Trophoblast cell (in vitro differentiated cells and primary cell): ENCODE data around the gene C10orf71.

ENCODE experiments used
- DNase-seq, 2 donors: peaks; one replicate each; pipeline ENCODE4 v3.0.0-alpha.2; 2016
- H2AFZ ChIP-seq: 2 replicates; pipeline ENCODE4 v1.6.1; 2013; ENCODE audit warnings: low read length, moderate library complexity, mild to moderate bottlenecking; ENCODE audit not compliant: insufficient read depth, poor library complexity
- H2AK5ac ChIP-seq: 2 replicates; pipeline ENCODE4 v1.6.1; 2013; ENCODE audit warnings: mild to moderate bottlenecking, low read length
- H2BK120ac ChIP-seq: 2 replicates; pipeline ENCODE4 v1.6.1; 2013; ENCODE audit warnings: low read length, mild to moderate bottlenecking, moderate library complexity; ENCODE audit not compliant: insufficient read depth, poor library complexity
- H2BK12ac ChIP-seq: 2 replicates; pipeline ENCODE4 v1.6.1; 2013; ENCODE audit warnings: mild to moderate bottlenecking, low read length, moderate library complexity
- H2BK5ac ChIP-seq: 2 replicates; pipeline ENCODE4 v1.6.1; 2013; ENCODE audit warnings: low read length, low read depth, moderate library complexity, mild to moderate bottlenecking; ENCODE audit not compliant: poor library complexity
- H3K14ac ChIP-seq: 2 replicates; pipeline ENCODE4 v1.6.1; 2013; ENCODE audit warnings: mild to moderate bottlenecking, low read length
- H3K18ac ChIP-seq: 2 replicates; pipeline ENCODE4 v1.6.1; 2013; ENCODE audit warnings: mild to moderate bottlenecking, low read length
- H3K23ac ChIP-seq: 2 replicates; pipeline ENCODE4 v1.6.1; 2013; ENCODE audit warnings: low read length
- H3K27ac ChIP-seq: 2 replicates; pipeline ENCODE4 v1.5.1; 2013; ENCODE audit warnings: low read depth, mild to moderate bottlenecking, inconsistent platforms, low read length, moderate library complexity
- H3K27me3 ChIP-seq: 2 replicates; pipeline ENCODE4 v1.6.1; 2013; ENCODE audit warnings: inconsistent platforms, mild to moderate bottlenecking, low read length, moderate library complexity; ENCODE audit not compliant: insufficient read depth
- H3K36me3 ChIP-seq, 2 experiments: 1 replicate in 1 of 2; 2 replicates in 1 of 2; pipeline ENCODE4 v1.6.1; 2013; ENCODE audit warnings: low read length in 2 of 2, mild to moderate bottlenecking in 2 of 2, moderate library complexity in 1 of 2; ENCODE audit not compliant: insufficient read depth in 2 of 2, control insufficient read depth in 1 of 2
- H3K4ac ChIP-seq: 2 replicates; pipeline ENCODE4 v1.6.1; 2013; ENCODE audit warnings: low read depth, mild to moderate bottlenecking, low read length, moderate library complexity
- H3K4me1 ChIP-seq, 2 experiments: 1 replicate in 1 of 2; 2 replicates in 1 of 2; pipeline ENCODE4 v1.6.1; 2013; ENCODE audit warnings: low read length in 2 of 2, mild to moderate bottlenecking in 2 of 2, moderate library complexity in 1 of 2; ENCODE audit not compliant: insufficient read depth in 2 of 2, control insufficient read depth in 1 of 2
- H3K4me2 ChIP-seq: 2 replicates; pipeline ENCODE4 v1.6.1; 2013; ENCODE audit warnings: inconsistent platforms, mild to moderate bottlenecking, low read length, moderate library complexity
- H3K4me3 ChIP-seq: 2 replicates; pipeline ENCODE4 v1.5.1; 2013; ENCODE audit warnings: mild to moderate bottlenecking, low read depth, low read length, inconsistent platforms
- H3K79me1 ChIP-seq: one replicate; pipeline ENCODE4 v1.6.1; 2013; ENCODE audit warnings: low read length
- H3K79me2 ChIP-seq: 2 replicates; pipeline ENCODE4 v1.6.1; 2013; ENCODE audit warnings: low read length, mild to moderate bottlenecking; ENCODE audit not compliant: control insufficient read depth, insufficient read depth, poor library complexity
- H3K9ac ChIP-seq: 2 replicates; pipeline ENCODE4 v1.6.1; 2013; ENCODE audit warnings: mild to moderate bottlenecking, low read length
- H3K9me3 ChIP-seq: 2 replicates; pipeline ENCODE4 v1.6.1; 2013; ENCODE audit warnings: low read depth, mild to moderate bottlenecking, control low read depth, inconsistent platforms, low read length; ENCODE audit not compliant: insufficient read depth
- H4K12ac ChIP-seq: 2 replicates; pipeline ENCODE4 v1.6.1; 2013; ENCODE audit warnings: low read depth, mild to moderate bottlenecking, low read length, moderate library complexity
- H4K8ac ChIP-seq: 2 replicates; pipeline ENCODE4 v1.6.1; 2013; ENCODE audit warnings: low read depth, mild to moderate bottlenecking, low read length, moderate library complexity
- H4K91ac ChIP-seq: one replicate; pipeline ENCODE4 v1.6.1; 2013; ENCODE audit warnings: low read depth, mild to moderate bottlenecking, low read length, moderate library complexity
- WGBS: extraction: QIAGEN DNeasy Blood & Tissue Kit; methylation state at CpG from one replicate; pipeline ENCODE4 v1.1.7; 2013; ENCODE audit warnings: missing lambda C conversion rate; ENCODE audit not compliant: insufficient read length, insufficient coverage; ENCODE audit errors: extremely low coverage; 5-methylcytosine and 5-hydroxymethylcytosine counted together

Gene C10orf71

GRCh38 chr10:49319206-49319605, 20.2 kb downstream of the C10orf71 start:
- no peak overlapping the region for H4K8ac ChIP-seq
- no peak overlapping the region for H4K91ac ChIP-seq
- no CpG with 5 or more reads among the region's 1 CpG for WGBS
- peaks cover 7% of the 10 kb centered on the region for H3K27me3 ChIP-seq
- no peak for DNase-seq
- H3K4me1 ChIP-seq, result no peaks in the 10 kb centered on the region
- H3K9me3 ChIP-seq, result peaks cover 3% of the 10 kb centered on the region
- no peak overlapping the region for H3K18ac ChIP-seq
- no peak overlapping the region for H3K4me3 ChIP-seq
- no peak overlapping the region for H2BK120ac ChIP-seq
- H3K9ac ChIP-seq, result no peak overlapping the region
- H3K79me2 ChIP-seq, result no peaks in the 10 kb centered on the region
- H3K14ac ChIP-seq, result no peak overlapping the region
- H3K4me2 ChIP-seq, result no peak overlapping the region
- H3K27ac ChIP-seq, result no peak overlapping the region
- no peak overlapping the region for H3K4ac ChIP-seq
- no peak overlapping the region for H2BK12ac ChIP-seq
- H3K23ac ChIP-seq, result no peak overlapping the region
- no peak overlapping the region for H2AFZ ChIP-seq
- H3K79me1 ChIP-seq, result no peaks in the 10 kb centered on the region
- H4K12ac ChIP-seq, result no peak overlapping the region
- no peak overlapping the region for H2BK5ac ChIP-seq
- H2AK5ac ChIP-seq, result no peak overlapping the region
- no peaks in the 10 kb centered on the region for H3K36me3 ChIP-seq

GRCh38 chr10:49320191-49320590, 21.2 kb downstream of the C10orf71 start:
- Histone ChIP-seq H2BK120ac (no peak overlapping the region), H3K27ac (no peak overlapping the region), H4K8ac (no peak overlapping the region), H3K23ac (no peak overlapping the region), H3K4ac (no peak overlapping the region), H3K4me2 (no peak overlapping the region), H2AK5ac (no peak overlapping the region), H4K12ac (no peak overlapping the region), H3K9ac (no peak overlapping the region), H3K27me3 (peaks cover 9% of the 10 kb centered on the region), H3K9me3 (peaks cover 3% of the 10 kb centered on the region), H3K18ac (no peak overlapping the region), H3K79me2 (no peaks in the 10 kb centered on the region), H3K4me1 (no peaks in the 10 kb centered on the region), H2AFZ (no peak overlapping the region), H3K36me3 (no peaks in the 10 kb centered on the region), H2BK12ac (no peak overlapping the region), H4K91ac (no peak overlapping the region), H2BK5ac (no peak overlapping the region), H3K79me1 (no peaks in the 10 kb centered on the region), H3K14ac (no peak overlapping the region), H3K4me3 (no peak overlapping the region)
- no peak for DNase-seq
- WGBS, result no CpG with 5 or more reads among the region's 2 CpGs

DNA sequence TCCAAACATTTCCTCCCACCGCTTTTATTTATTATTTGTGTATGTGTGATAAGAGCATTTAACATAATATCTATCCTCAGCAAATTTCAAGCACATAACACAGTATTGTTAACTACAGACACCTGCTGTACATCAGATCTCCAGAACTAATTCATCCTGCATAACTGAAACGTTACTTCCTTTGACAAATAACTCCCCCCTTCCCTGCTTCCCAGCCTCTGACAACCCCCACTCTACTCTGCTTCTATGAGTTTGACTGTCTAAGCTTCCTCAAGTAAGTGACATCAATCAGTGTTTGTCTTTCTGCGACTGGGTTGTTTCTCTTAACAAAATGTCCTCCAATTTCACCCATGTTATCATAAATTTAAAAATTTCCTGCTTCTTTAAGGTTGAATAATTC, 22.1 kb downstream of the C10orf71 start:
- H2AK5ac ChIP-seq, result no peak overlapping the region
- peaks cover 9% of the 10 kb centered on the region for H3K27me3 ChIP-seq
- H3K9ac ChIP-seq, result no peak overlapping the region
- no peaks in the 10 kb centered on the region for H3K79me2 ChIP-seq
- H4K91ac ChIP-seq, result no peak overlapping the region
- H3K4me1 ChIP-seq, result no peaks in the 10 kb centered on the region
- no peaks in the 10 kb centered on the region for H3K36me3 ChIP-seq
- DNase-seq, result no peak
- H2BK120ac ChIP-seq, result no peak overlapping the region
- H3K9me3 ChIP-seq, result peaks cover 3% of the 10 kb centered on the region
- H2BK5ac ChIP-seq, result no peak overlapping the region
- H3K27ac ChIP-seq, result no peak overlapping the region
- no peak overlapping the region for H2AFZ ChIP-seq
- H3K79me1 ChIP-seq, result no peaks in the 10 kb centered on the region
- no peak overlapping the region for H3K4ac ChIP-seq
- H4K8ac ChIP-seq, result no peak overlapping the region
- H2BK12ac ChIP-seq, result no peak overlapping the region
- WGBS, result no CpG with 5 or more reads among the region's 3 CpGs
- no peak overlapping the region for H3K18ac ChIP-seq
- H3K23ac ChIP-seq, result no peak overlapping the region
- H3K4me3 ChIP-seq, result no peak overlapping the region
- H3K14ac ChIP-seq, result no peak overlapping the region
- H4K12ac ChIP-seq, result no peak overlapping the region
- no peak overlapping the region for H3K4me2 ChIP-seq

GRCh38 chr10:49322371-49323170, 23.6 kb downstream of the C10orf71 start:
- Histone ChIP-seq H4K8ac (no peak overlapping the region), H3K79me1 (no peaks in the 10 kb centered on the region), H2AK5ac (no peak overlapping the region), H3K36me3 (no peaks in the 10 kb centered on the region), H3K79me2 (no peaks in the 10 kb centered on the region), H3K4me3 (no peak overlapping the region), H3K4me1 (no peaks in the 10 kb centered on the region), H2BK5ac (no peak overlapping the region), H3K27me3 (peaks cover 7% of the 10 kb centered on the region), H2BK12ac (no peak overlapping the region), H3K18ac (no peak overlapping the region), H3K23ac (no peak overlapping the region), H3K4ac (no peak overlapping the region), H3K14ac (no peak overlapping the region), H4K91ac (no peak overlapping the region), H3K9ac (no peak overlapping the region), H3K27ac (no peak overlapping the region), H3K9me3 (peaks cover 3% of the 10 kb centered on the region), H4K12ac (no peak overlapping the region), H2BK120ac (no peak overlapping the region), H3K4me2 (no peak overlapping the region), H2AFZ (no peak overlapping the region)
- no CpG with 5 or more reads among the region's 26 CpGs for WGBS
- DNase-seq, result no peak
